GM18519 (cell line): ENCODE measurements around the gene IL6ST.
A peak's percentile ranks its signal among the peaks of the same experiment; 100 is the strongest.

Source experiments
- ATAC-seq: cut with Tn5 transposase; IDR thresholded peaks from one replicate; pipeline ENCODE4 v1.9.1; 2021; ENCODE audit warnings: mild to moderate bottlenecking, moderate library complexity; ENCODE audit not compliant: unreplicated experiment, low FRiP score

Gene IL6ST

DNA sequence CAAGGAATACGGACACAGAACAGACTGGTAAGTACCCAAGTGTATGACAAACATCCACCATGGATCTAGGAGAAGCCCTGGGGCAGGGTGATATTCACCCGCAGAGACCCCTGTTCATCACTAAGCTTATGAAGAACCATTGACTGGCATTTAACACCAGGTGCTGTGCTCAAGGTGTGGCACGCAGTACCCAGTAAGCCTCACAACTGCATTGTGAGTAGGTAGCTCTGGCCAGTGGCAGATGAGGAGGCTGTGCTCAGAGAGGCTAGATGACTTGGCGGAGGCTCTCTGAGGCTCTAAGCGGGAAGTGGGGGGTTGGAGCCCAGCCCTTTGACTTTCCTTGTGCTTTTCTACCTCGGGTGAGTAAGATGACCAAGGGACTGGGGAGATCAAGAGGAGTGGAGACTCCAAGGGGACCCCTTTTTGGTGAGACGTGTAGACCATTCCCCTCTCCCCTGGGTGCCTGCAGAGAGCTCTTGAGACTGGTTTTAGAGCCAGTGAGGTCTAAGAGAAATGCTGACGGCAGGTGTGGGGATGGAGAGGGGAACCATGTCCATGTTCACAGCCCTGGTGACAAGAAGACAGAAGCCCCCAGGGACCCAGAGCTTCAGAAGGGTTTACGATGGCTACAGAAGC, 70.8 kb downstream of the IL6ST start:
- no peak for ATAC-seq

DNA sequence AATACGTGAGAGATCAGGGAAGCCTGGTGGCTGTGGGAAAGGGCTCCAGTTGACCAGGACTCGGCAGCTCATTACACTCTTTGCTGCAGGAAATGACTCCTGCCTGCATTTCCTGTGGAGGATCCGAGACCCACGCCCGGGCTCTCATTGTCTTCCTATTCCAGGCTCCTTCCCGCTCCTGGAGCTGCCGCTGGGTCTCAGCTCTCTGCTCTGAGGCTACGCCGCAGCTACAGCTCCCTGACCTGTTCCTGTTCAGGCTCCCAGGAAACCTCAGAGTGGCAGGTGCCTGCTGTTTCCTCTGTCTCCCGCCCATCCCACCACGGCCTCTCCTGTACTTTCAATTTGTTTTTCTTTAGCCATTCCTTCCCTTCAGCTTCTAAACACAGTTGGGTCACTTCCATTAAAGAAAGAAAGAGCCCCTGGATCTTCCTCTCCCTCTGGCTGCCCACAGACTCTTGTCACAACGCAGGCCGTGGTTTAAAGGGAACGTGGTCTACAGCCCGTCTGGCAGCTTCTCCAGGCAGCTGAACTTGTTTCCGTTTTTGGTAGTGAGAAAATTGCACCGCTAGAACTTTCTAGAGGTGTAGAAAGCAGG, 71.5 kb downstream of the IL6ST start:
- ATAC-seq, result no peak

GRCh38 chr5:55921617-55922016, 73.1 kb downstream of the IL6ST start:
- no peak for ATAC-seq

DNA sequence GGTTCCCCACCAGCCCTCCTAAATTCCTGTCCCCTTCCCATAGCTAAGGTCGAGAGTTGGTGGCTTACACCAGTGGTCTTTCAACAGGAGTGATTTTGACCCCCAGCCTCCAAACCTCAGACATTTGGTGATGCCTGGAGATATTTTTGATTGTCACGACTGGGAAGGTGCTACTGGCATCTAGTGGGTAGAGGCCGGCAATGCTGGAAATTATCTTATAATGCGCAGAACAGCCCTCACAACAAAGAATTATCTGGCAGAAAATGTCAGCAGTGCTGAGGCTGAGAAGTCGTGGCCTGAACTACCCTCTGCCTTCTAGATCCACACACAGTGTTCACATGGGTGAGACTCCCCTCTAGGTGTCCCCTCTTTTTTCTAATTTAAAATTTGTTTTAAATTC, 74.0 kb downstream of the IL6ST start:
- no peak for ATAC-seq

GRCh38 chr5:55919625-55920024, 75.1 kb downstream of the IL6ST start:
- no peak for ATAC-seq

- ATAC-seq, result no peak
Observed at GRCh38 chr5:55918087-55919035, 76.4 kb downstream of the IL6ST start.

GRCh38 chr5:55917402-55918086, 77.2 kb downstream of the IL6ST start:
- ATAC-seq, result no peak

DNA sequence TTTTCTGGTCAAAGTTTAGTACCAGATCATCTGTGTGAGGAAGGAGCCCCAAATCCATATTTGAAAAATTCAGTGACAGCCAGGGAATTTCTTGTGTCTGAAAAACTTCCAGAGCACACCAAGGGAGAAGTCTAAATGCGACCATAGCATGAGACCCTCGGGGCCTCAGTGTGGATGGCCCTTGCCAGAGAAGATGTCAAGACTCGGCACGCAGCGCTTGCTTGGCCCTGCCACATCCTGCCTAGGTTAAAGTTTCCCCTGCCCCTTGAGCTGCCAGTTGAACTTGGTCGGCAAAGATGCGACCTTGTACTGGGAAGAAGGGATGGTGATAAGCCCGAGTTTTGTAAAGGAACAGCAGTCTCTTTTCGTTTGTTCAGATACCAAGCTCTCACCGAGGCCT, 77.8 kb downstream of the IL6ST start:
- no peak for ATAC-seq

GRCh38 chr5:55915783-55916182, 79.0 kb downstream of the IL6ST start:
- ATAC-seq, result no peak

DNA sequence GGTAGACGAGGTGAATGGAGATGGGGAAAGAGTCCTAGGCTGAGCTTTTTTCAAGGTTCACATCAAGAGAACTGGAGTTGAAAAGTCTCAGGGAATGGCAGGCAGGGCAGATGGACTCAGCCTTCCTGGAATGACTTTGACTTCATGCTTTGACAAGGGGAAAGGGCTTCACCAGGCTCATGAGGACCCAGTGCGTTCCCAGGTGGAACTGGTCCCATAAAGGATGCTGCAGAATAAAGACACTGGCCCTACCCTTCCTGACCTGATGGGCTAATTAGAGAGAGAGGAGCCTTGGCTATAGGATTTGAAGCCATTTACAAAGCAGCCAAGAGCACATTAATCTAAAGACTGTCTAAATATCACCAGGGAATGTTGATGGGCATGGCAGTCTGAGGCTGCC, 79.8 kb downstream of the IL6ST start:
- ATAC-seq, result no peak

- ATAC-seq, result no peak
Observed at GRCh38 chr5:55913466-55914413, 81.0 kb downstream of the IL6ST start.

- no peak for ATAC-seq
Observed at GRCh38 chr5:55911784-55912653, 82.7 kb downstream of the IL6ST start.

DNA sequence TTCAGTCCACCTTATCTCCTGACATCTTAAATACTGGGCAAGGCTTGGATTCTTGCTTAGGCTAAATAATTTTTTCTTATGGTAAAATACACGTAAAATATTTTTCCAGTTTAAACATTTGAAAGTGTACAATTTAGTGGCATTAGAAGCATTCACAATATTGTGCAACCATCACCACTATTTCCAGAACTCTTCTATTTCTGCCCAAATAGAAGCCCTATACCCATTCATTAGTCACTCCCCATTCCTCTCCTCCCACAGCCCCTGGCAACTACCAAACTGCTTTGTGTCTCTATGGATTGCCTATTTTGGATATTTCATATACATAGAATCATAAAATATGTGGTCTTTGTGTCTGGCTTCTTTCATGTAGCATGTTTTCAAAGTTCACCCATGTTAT, 86.0 kb downstream of the IL6ST start:
- no peak for ATAC-seq

GRCh38 chr5:55907927-55908326, 86.8 kb downstream of the IL6ST start:
- no peak for ATAC-seq

DNA sequence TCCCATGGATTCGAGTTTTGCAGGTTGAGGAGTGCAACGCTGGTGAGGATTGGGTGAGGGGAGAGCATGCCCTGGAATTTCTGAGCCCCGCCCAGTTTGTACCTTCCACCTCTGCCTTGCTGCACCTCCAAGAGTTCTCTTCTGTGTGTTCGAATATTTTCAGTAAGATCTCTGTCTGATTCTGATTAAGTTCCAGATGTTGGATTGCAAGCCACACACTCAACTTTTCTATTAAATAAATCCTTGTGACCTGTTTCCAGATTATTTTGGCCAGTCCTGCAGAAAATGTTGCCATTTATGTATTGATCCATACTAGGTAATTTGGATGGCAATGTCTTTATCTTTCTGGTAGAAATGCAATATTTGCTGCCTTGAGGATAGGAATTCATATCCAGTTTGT, 89.5 kb downstream of the IL6ST start:
- no peak for ATAC-seq

DNA sequence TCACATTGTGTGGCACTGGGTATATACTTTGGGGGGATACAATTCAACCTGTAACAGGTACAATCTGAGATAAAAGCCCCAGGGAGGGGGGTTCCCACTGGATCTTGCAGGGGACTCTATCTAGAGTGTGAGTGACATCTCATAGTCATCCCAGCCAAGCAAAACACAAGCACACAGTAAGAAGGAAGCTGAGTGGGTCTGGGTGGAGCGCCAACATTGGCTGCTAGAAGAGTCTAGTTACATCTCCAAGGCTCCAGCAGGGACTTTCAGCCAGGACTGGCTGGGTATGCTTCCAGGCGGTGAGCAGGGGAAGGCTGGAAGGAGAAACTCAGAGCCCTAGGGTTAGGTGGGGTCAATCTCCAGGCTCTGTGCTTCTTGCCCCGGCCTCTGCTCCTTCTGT, 90.6 kb downstream of the IL6ST start:
- ATAC-seq, result no peak

- peak; percentile 71 for ATAC-seq
Observed at GRCh38 chr5:55903121-55903701, 91.6 kb downstream of the IL6ST start.

DNA sequence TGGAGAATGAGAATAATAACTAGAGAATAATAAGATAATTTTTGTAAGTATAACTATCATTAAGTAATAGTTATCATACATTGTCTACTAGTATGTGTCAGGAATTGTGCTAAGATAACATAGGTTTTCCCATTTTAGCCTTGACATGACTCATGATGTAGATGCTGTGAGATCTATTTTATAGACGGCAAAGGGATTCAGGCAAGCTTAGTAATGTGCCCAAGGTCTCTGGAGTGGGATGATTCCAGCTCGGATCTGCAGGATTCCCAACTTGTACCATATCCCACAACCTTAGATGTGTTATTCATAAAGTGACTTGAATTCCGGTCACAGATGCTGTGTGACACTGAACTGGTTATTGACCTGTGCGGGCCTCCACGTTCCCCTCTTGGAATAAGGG, 92.1 kb downstream of the IL6ST start:
- no peak for ATAC-seq

- no peak for ATAC-seq
Observed at GRCh38 chr5:55900776-55901175, 94.0 kb downstream of the IL6ST start.
